Adrenal gland (tissue), 5 donors: ENCODE measurements around the gene PON3.

Experiments
- POLR2A ChIP-seq, 2 donors: fragments of 450-650 bp; IDR thresholded peaks; one replicate each; pipeline ENCODE4 v1.6.1; 2017; ENCODE audit warnings: antibody characterized with exemption in 2 of 2, mild to moderate bottlenecking in 2 of 2, moderate library complexity in 1 of 2
- TF ChIP-seq, protein P1 (sequence below), 6 experiments: fragments of 450-650 bp in 4 of 6; fragments of 200-600 bp in 2 of 6; sonication (generic) in 1 of 6; IDR thresholded peaks; 1 replicate in 5 of 6; 2 replicates in 1 of 6; pipeline versions ENCODE4 v1.5.1 to v1.8.0; 2016 to 2021; ENCODE audit warnings: antibody characterized with exemption in 6 of 6, mild to moderate bottlenecking in 2 of 6, moderate library complexity in 1 of 6
- donor health status: DM: no; HTN: no; CAD: no.

DNA sequence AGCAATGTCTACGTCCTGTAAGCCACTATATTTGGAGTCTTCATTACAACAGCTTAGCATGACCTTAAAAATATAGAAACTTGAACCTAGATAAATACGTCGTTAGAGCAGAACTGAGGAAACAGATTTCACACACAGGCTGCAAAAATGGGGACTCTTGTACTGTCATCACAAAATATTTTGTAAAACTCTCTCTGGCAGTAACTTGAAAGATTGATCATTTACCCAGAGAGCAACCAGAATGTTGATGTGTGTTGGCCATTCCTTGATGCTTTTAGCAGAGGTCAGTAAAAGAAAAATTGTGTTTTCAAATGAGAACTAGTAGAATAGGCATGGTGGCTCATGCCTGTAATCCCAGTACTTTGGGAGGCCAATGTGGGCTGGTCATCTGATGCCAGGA, 57.3 kb downstream of the PON3 start:
- TF ChIP-seq, protein P1, sequence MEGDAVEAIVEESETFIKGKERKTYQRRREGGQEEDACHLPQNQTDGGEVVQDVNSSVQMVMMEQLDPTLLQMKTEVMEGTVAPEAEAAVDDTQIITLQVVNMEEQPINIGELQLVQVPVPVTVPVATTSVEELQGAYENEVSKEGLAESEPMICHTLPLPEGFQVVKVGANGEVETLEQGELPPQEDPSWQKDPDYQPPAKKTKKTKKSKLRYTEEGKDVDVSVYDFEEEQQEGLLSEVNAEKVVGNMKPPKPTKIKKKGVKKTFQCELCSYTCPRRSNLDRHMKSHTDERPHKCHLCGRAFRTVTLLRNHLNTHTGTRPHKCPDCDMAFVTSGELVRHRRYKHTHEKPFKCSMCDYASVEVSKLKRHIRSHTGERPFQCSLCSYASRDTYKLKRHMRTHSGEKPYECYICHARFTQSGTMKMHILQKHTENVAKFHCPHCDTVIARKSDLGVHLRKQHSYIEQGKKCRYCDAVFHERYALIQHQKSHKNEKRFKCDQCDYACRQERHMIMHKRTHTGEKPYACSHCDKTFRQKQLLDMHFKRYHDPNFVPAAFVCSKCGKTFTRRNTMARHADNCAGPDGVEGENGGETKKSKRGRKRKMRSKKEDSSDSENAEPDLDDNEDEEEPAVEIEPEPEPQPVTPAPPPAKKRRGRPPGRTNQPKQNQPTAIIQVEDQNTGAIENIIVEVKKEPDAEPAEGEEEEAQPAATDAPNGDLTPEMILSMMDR (IDR thresholded peaks at IDR 0.05), result no peak
- TF ChIP-seq POLR2A (IDR thresholded peaks at IDR 0.05), result no peak
